ENCODE data around the gene GDPD3. TPM values are rescaled to one million over a fixed set of nuclear protein-coding genes. Genes with fewer than 3 reads are reported as not detected.

Gene GDPD3
- total RNA-seq, 4 donors from 2014 or later: 0.29 to 0.66 TPM; not detected in 2

- no peak for ATAC-seq
- Histone ChIP-seq H3K27ac (peak overlapping the region in 2 of 4 donors; percentile 30 to 52), H3K27me3 (no peaks in the 10 kb centered on the region), H3K9me3 (no peaks in the 10 kb centered on the region), H3K4me1 (peaks cover 0 to 4% of the 10 kb centered on the region in 2 donors), H3K4me3 (no peak overlapping the region), H3K36me3 (peaks cover 0 to 62% of the 10 kb centered on the region in 2 donors)
- no peak for TF ChIP-seq CTCF (IDR thresholded peaks at IDR 0.05 in 4 of 5, conservative IDR thresholded peaks at IDR 0.05 in 1 of 5)
- no peak for TF ChIP-seq POLR2A (IDR thresholded peaks at IDR 0.05)
- intact Hi-C loops (cut with DNase I; ENCODE audit: low total_unique reads): no loop called here
- in situ Hi-C loops (cut with MboI; ENCODE audit: low sequenced_read_pairs in 4 of 4): loop anchor here in 1 of 4 donors (25.0 kb wide), 1 partner anchor 278 kb away; the partner anchor contains the start of genes CD2BP2, MYL11 and TBC1D10B
- DNase-seq: no peak
Measured at GRCh38 chr16:30084096-30084815, 29.1 kb downstream of the GDPD3 start.

- no peak for DNase-seq
- intact Hi-C loops (cut with DNase I; ENCODE audit: low total_unique reads) (no loop called here), in situ Hi-C loops (cut with MboI; ENCODE audit: low sequenced_read_pairs in 4 of 4) (loop anchor here in 1 of 4 donors (25.0 kb wide), 1 partner anchor 279 kb away; the partner anchor contains the start of genes CD2BP2, MYL11 and TBC1D10B)
- no peak for ATAC-seq
- Histone ChIP-seq H3K9me3 (no peaks in the 10 kb centered on the region), H3K27ac (no peak overlapping the region), H3K4me1 (peaks cover 0 to 4% of the 10 kb centered on the region in 2 donors), H3K36me3 (peaks cover 0 to 67% of the 10 kb centered on the region in 2 donors), H3K27me3 (no peaks in the 10 kb centered on the region), H3K4me3 (no peak overlapping the region)
- TF ChIP-seq POLR2A (IDR thresholded peaks at IDR 0.05) (no peak), CTCF (IDR thresholded peaks at IDR 0.05 in 4 of 5, conservative IDR thresholded peaks at IDR 0.05 in 1 of 5) (no peak)
Measured at GRCh38 chr16:30083216-30084055, 29.9 kb downstream of the GDPD3 start.

- no peak for TF ChIP-seq POLR2A (IDR thresholded peaks at IDR 0.05)
- TF ChIP-seq CTCF (IDR thresholded peaks at IDR 0.05 in 4 of 5, conservative IDR thresholded peaks at IDR 0.05 in 1 of 5): no peak
- ATAC-seq (no peak), DNase-seq (no peak)
- Histone ChIP-seq H3K36me3 (peaks cover 0 to 73% of the 10 kb centered on the region in 2 donors), H3K4me3 (no peak overlapping the region), H3K27ac (no peak overlapping the region), H3K27me3 (no peaks in the 10 kb centered on the region), H3K4me1 (peaks cover 3 to 6% of the 10 kb centered on the region in 2 donors), H3K9me3 (no peaks in the 10 kb centered on the region)
- in situ Hi-C loops (cut with MboI; ENCODE audit: low sequenced_read_pairs in 4 of 4): loop anchor here in 1 of 4 donors (25.0 kb wide), 1 partner anchor 280 kb away; the partner anchor contains the start of genes CD2BP2, MYL11 and TBC1D10B
- intact Hi-C loops (cut with DNase I; ENCODE audit: low total_unique reads): no loop called here
Measured at GRCh38 chr16:30082545-30083090, 30.7 kb downstream of the GDPD3 start.

DNA sequence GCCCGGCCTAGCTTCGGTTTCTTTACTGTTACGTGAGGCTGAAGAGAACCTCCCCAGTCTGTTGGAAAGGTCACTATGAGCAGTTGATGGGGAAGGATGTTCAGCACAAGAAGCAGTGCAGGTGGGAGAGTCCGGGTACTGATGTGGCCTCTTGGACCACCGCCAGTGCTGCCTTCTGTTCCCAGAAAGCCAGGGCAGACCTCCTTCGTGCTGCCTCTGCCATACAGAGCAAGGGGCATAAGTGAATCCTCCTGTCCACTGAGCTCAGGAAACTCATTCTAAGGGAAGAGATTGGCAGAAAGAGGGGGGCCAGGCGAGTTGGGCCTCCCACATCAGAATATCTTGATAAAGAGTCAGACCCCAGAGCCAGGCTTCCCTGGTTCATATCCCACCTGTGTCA is 33.9 kb downstream of the GDPD3 start:
- peaks cover 0 to 60% of the 10 kb centered on the region in 2 donors for H3K36me3 ChIP-seq
- TF ChIP-seq CTCF (IDR thresholded peaks at IDR 0.05 in 4 of 5, conservative IDR thresholded peaks at IDR 0.05 in 1 of 5) (no peak), POLR2A (IDR thresholded peaks at IDR 0.05) (no peak)
- ATAC-seq (no peak), DNase-seq (no peak)
- intact Hi-C loops (cut with DNase I; ENCODE audit: low total_unique reads): no loop called here
- in situ Hi-C loops (cut with MboI; ENCODE audit: low sequenced_read_pairs in 4 of 4): loop anchor here in 1 of 4 donors (25.0 kb wide), 1 partner anchor 283 kb away; the partner anchor contains the start of genes CD2BP2, MYL11 and TBC1D10B
- no peak overlapping the region for H3K27ac ChIP-seq
- H3K4me1 ChIP-seq: peaks cover 16 to 19% of the 10 kb centered on the region in 2 donors
- no peak overlapping the region for H3K4me3 ChIP-seq
- H3K9me3 ChIP-seq: no peaks in the 10 kb centered on the region
- H3K27me3 ChIP-seq: no peaks in the 10 kb centered on the region
